GM12873 (cell line): ENCODE data around the gene ECM2.

Source experiments
- CTCF ChIP-seq: IDR thresholded peaks from 2 replicates; pipeline ENCODE4 v1.5.1; 2012; ENCODE audit warnings: low read depth, mild to moderate bottlenecking, moderate library complexity, low read length, control low read depth; ENCODE audit not compliant: insufficient read depth; ENCODE audit errors: missing control alignments

ECM2 gene

GRCh38 chr9:92535940-92536850, at the start of gene ECM2:
ECM2 (minus strand) TSS chr9:92535990; CDS start chr9:92522866, 13,124 bp downstream.
- no peak for TF ChIP-seq CTCF

- TF ChIP-seq CTCF, result no peak
Observed at GRCh38 chr9:92576175-92576574, 40.4 kb upstream of the ECM2 start.

GRCh38 chr9:92564982-92565381, 29.2 kb upstream of the ECM2 start:
- TF ChIP-seq CTCF, result no peak

GRCh38 chr9:92564504-92564903, 28.7 kb upstream of the ECM2 start:
- no peak for TF ChIP-seq CTCF

- TF ChIP-seq CTCF, result no peak
Observed at GRCh38 chr9:92563116-92564100, 27.6 kb upstream of the ECM2 start.

GRCh38 chr9:92562461-92562967, 26.7 kb upstream of the ECM2 start:
- no peak for TF ChIP-seq CTCF
